ENCODE results near the gene SNAPIN. TPM values are rescaled to one million over a fixed set of nuclear protein-coding genes. Genes with fewer than 3 reads are reported as not detected.
A peak's percentile ranks its signal among the peaks of the same experiment; 100 is the strongest.

Gene SNAPIN
- total and polyA plus RNA-seq, 9 of the 15 experiments (the other 6 are each of a cell fraction or from before 2014, with no cell fraction given), result 11.2 to 43.9 (median 32.3) TPM

- TF ChIP-seq MYNN (IDR thresholded peaks at IDR 0.05) (peak; percentile 56; the same call in 1 of the 2 replicates), MYNN (CRISPR knock-in tag; IDR thresholded peaks at IDR 0.05) (no peak), ZC3H8 (IDR thresholded peaks at IDR 0.05) (no peak), E2F8 (IDR thresholded peaks at IDR 0.05; ENCODE audit: low read depth, partially characterized antibody) (peak; percentile 24), FUS (optimal IDR thresholded peaks at IDR 0.05; ENCODE audit: low read depth, low read length) (no peak), ZBTB5 (IDR thresholded peaks at IDR 0.05) (no peak), PML (IDR thresholded peaks at IDR 0.05; ENCODE audit: low read length) (peak; percentile 66; the same call in 1 of the 2 replicates), TEAD4 (IDR thresholded peaks at IDR 0.05; ENCODE audit: low read length) (peak; percentile 25; the same call in 1 of the 2 replicates), TEAD4 (CRISPR knock-in tag; IDR thresholded peaks at IDR 0.05; ENCODE audit: borderline replicate concordance) (no peak), ZBTB8A (IDR thresholded peaks at IDR 0.05; ENCODE audit: partially characterized antibody) (no peak), MED1 (CRISPR knock-in tag; IDR thresholded peaks at IDR 0.05; ENCODE audit: borderline replicate concordance) (no peak), ZMIZ1 (IDR thresholded peaks at IDR 0.05; ENCODE audit: low read depth in 2 of 2, low read length in 2 of 2) (no peak), MYC (IDR thresholded peaks at IDR 0.05; ENCODE audit: low read depth, low read length) (no peak), MYC (CRISPR knock-in tag; IDR thresholded peaks at IDR 0.05; ENCODE audit: borderline replicate concordance, low read depth) (no peak), HDAC3 (IDR thresholded peaks at IDR 0.05; ENCODE audit: borderline replicate concordance, partially characterized antibody) (no peak), DLX4 (CRISPR knock-in tag; IDR thresholded peaks at IDR 0.05) (no peak), ZNF699 (CRISPR knock-in tag; IDR thresholded peaks at IDR 0.05; ENCODE audit: insufficient replicate concordance) (no peak), ZNF696 (CRISPR knock-in tag; conservative IDR thresholded peaks at IDR 0.05) (no peak), ZFPM2 (CRISPR knock-in tag; IDR thresholded peaks at IDR 0.05) (no peak), ETS2 (tag; IDR thresholded peaks at IDR 0.05; ENCODE audit: borderline replicate concordance, poor library complexity, severe bottlenecking) (no peak), ZNF445 (CRISPR knock-in tag; IDR thresholded peaks at IDR 0.05; ENCODE audit: low read depth) (no peak)
These were observed 2.7 kb downstream of the SNAPIN start (continued) for GRCh38 chr1:153661111-153661708.

All from K562 (cell line).